Fibroblast of pulmonary artery (primary cell): ENCODE measurements around the gene TBATA.
"Not testable (repeated sequence)": the region's sequence is repeated elsewhere in the genome, so short reads cannot be mapped to it uniquely, and the experiment has no call there.

Experiments
- DNase-seq: peaks from one replicate; pipeline ENCODE4 v3.0.0-alpha.2; 2010; ENCODE audit warnings: low read depth
- H3K4me3 ChIP-seq: replicated peaks from 2 replicates; pipeline ENCODE4 v1.5.1; 2011; ENCODE audit warnings: low read depth, mild to moderate bottlenecking, control low read depth, low read length, moderate library complexity
- CTCF ChIP-seq: IDR thresholded peaks from 2 replicates; pipeline ENCODE4 v1.5.1; 2011; ENCODE audit warnings: mild to moderate bottlenecking, control low read depth, low read length, inconsistent platforms; ENCODE audit errors: missing control alignments

Gene TBATA

GRCh38 chr10:70771311-70772194 is 13.6 kb downstream of the TBATA start:
- no peak for DNase-seq
- H3K4me3 ChIP-seq, result no peak overlapping the region
- TF ChIP-seq CTCF, result no peak

- DNase-seq, H3K4me3 ChIP-seq: not testable (repeated sequence)
Measured at GRCh38 chr10:70770516-70770915, 14.7 kb downstream of the TBATA start.

GRCh38 chr10:70770001-70770400 is 15.2 kb downstream of the TBATA start:
- no peak for DNase-seq
- H3K4me3 ChIP-seq, result no peak overlapping the region
- no peak for TF ChIP-seq CTCF

- no peak for TF ChIP-seq CTCF
- no peak for DNase-seq
- no peak overlapping the region for H3K4me3 ChIP-seq
Measured at GRCh38 chr10:70769121-70769520, 16.1 kb downstream of the TBATA start.

GRCh38 chr10:70768026-70768685 is 17.0 kb downstream of the TBATA start:
- H3K4me3 ChIP-seq, DNase-seq: not testable (repeated sequence)

- no peak for DNase-seq
- no peak for TF ChIP-seq CTCF
- no peak overlapping the region for H3K4me3 ChIP-seq
Measured at GRCh38 chr10:70765794-70766594, 19.2 kb downstream of the TBATA start.

- no peak overlapping the region for H3K4me3 ChIP-seq
- DNase-seq, result no peak
- no peak for TF ChIP-seq CTCF
Measured at GRCh38 chr10:70763567-70763966, 21.6 kb downstream of the TBATA start.
